ENCODE measurements around the gene WTIP.

Gene WTIP

GRCh38 chr19:34512254-34512822, 30.8 kb downstream of the WTIP start:
- no peak for DNase-seq
- Mint-ChIP-seq H3K4me3 (no peak overlapping the region), H3K9me3 (peaks cover 24% of the 10 kb centered on the region), H3K4me1 (no peaks in the 10 kb centered on the region), H3K27ac (no peak overlapping the region), H3K27me3 (ENCODE audit: low read depth, poor library complexity) (peaks cover 23% of the 10 kb centered on the region), H3K36me3 (ENCODE audit: low read depth) (no peaks in the 10 kb centered on the region)
- TF ChIP-seq CTCF (IDR thresholded peaks at IDR 0.05) = no peak

- H3K4me1 Mint-ChIP-seq = no peaks in the 10 kb centered on the region
- H3K27me3 Mint-ChIP-seq (ENCODE audit: low read depth, poor library complexity) = peaks cover 20% of the 10 kb centered on the region
- no peaks in the 10 kb centered on the region for H3K36me3 Mint-ChIP-seq (ENCODE audit: low read depth)
- peaks cover 24% of the 10 kb centered on the region for H3K9me3 Mint-ChIP-seq
- H3K27ac Mint-ChIP-seq = no peak overlapping the region
- H3K4me3 Mint-ChIP-seq = no peak overlapping the region
- no peak for DNase-seq
- no peak for TF ChIP-seq CTCF (IDR thresholded peaks at IDR 0.05)
Observed at GRCh38 chr19:34513767-34514166, 32.2 kb downstream of the WTIP start.

GRCh38 chr19:34519602-34520001, 38.0 kb downstream of the WTIP start:
- H3K4me3 Mint-ChIP-seq = no peak overlapping the region
- no peak overlapping the region for H3K27ac Mint-ChIP-seq

GRCh38 chr19:34523408-34523807, 41.9 kb downstream of the WTIP start:
- Mint-ChIP-seq H3K27me3 (ENCODE audit: low read depth, poor library complexity) (peaks cover 25% of the 10 kb centered on the region), H3K4me1 (no peaks in the 10 kb centered on the region), H3K9me3 (peaks cover 22% of the 10 kb centered on the region), H3K4me3 (no peak overlapping the region), H3K36me3 (ENCODE audit: low read depth) (no peaks in the 10 kb centered on the region), H3K27ac (no peak overlapping the region)
- no peak for DNase-seq
- TF ChIP-seq CTCF (IDR thresholded peaks at IDR 0.05) = no peak

More at GRCh38 chr19:34519602-34520001, 38.0 kb downstream of the WTIP start:
- no peaks in the 10 kb centered on the region for H3K4me1 Mint-ChIP-seq
- peaks cover 13% of the 10 kb centered on the region for H3K9me3 Mint-ChIP-seq
- TF ChIP-seq CTCF (IDR thresholded peaks at IDR 0.05) = no peak
- no peaks in the 10 kb centered on the region for H3K36me3 Mint-ChIP-seq (ENCODE audit: low read depth)
- H3K27me3 Mint-ChIP-seq (ENCODE audit: low read depth, poor library complexity) = peaks cover 14% of the 10 kb centered on the region
- DNase-seq = no peak

- no peaks in the 10 kb centered on the region for H3K36me3 Mint-ChIP-seq (ENCODE audit: low read depth)
- TF ChIP-seq CTCF (IDR thresholded peaks at IDR 0.05) = no peak
- H3K4me1 Mint-ChIP-seq = no peaks in the 10 kb centered on the region
- H3K27me3 Mint-ChIP-seq (ENCODE audit: low read depth, poor library complexity) = peaks cover 30% of the 10 kb centered on the region
- DNase-seq = no peak
- H3K9me3 Mint-ChIP-seq = peaks cover 25% of the 10 kb centered on the region
- no peak overlapping the region for H3K4me3 Mint-ChIP-seq
- no peak overlapping the region for H3K27ac Mint-ChIP-seq
Observed at GRCh38 chr19:34525001-34525400, 43.4 kb downstream of the WTIP start.

- H3K27ac Mint-ChIP-seq = no peak overlapping the region
- no peak for TF ChIP-seq CTCF (IDR thresholded peaks at IDR 0.05)
Observed at GRCh38 chr19:34534206-34534605, 52.6 kb downstream of the WTIP start.

More at GRCh38 chr19:34534206-34534605, 52.6 kb downstream of the WTIP start:
- H3K9me3 Mint-ChIP-seq = peaks cover 4% of the 10 kb centered on the region
- H3K4me3 Mint-ChIP-seq = no peak overlapping the region
- DNase-seq = no peak
- no peaks in the 10 kb centered on the region for H3K36me3 Mint-ChIP-seq (ENCODE audit: low read depth)
- H3K4me1 Mint-ChIP-seq = no peaks in the 10 kb centered on the region
- H3K27me3 Mint-ChIP-seq (ENCODE audit: low read depth, poor library complexity) = peaks cover 72% of the 10 kb centered on the region
